ENCODE data around the gene TM2D1.
"Not testable (repeated sequence)": the region's sequence is repeated elsewhere in the genome, so short reads cannot be mapped to it uniquely, and the experiment has no call there.

Gene TM2D1

GRCh38 chr1:61676881-61677280, 48.1 kb downstream of the TM2D1 start:
- WGBS, 2 experiments (ENCODE audit: insufficient coverage in 2 of 2) = 92 to 100% methylated on average over 1 of the region's 2 CpGs
- H3K9me3 ChIP-seq (ENCODE audit: control insufficient read depth, low read length); H3K27ac ChIP-seq (ENCODE audit: low read depth, low read length, severe bottlenecking); H3K36me3 ChIP-seq (ENCODE audit: control insufficient read depth, insufficient read depth, low read length); H3K4me3 ChIP-seq (ENCODE audit: extremely low read depth, insufficient read depth, low read length, poor library complexity, severe bottlenecking); H3K4me1 ChIP-seq (ENCODE audit: control insufficient read depth, insufficient read depth, low read length, poor library complexity, severe bottlenecking): not testable (repeated sequence)

- no peaks in the 10 kb centered on the region for H3K9me3 ChIP-seq (ENCODE audit: control insufficient read depth, low read length)
- 82 to 86% methylated on average over 2 of the region's 3 CpGs for WGBS, 2 experiments (ENCODE audit: insufficient coverage in 2 of 2)
- H3K36me3 ChIP-seq (ENCODE audit: control insufficient read depth, insufficient read depth, low read length) = no peaks in the 10 kb centered on the region
- H3K4me1 ChIP-seq (ENCODE audit: control insufficient read depth, insufficient read depth, low read length, poor library complexity, severe bottlenecking) = no peaks in the 10 kb centered on the region
- H3K4me3 ChIP-seq (ENCODE audit: extremely low read depth, insufficient read depth, low read length, poor library complexity, severe bottlenecking) = no peak overlapping the region
- no peak overlapping the region for H3K27ac ChIP-seq (ENCODE audit: low read depth, low read length, severe bottlenecking)
These were observed 50.7 kb downstream of the TM2D1 start for GRCh38 chr1:61674221-61674620.

- H3K36me3 ChIP-seq (ENCODE audit: control insufficient read depth, insufficient read depth, low read length) = no peaks in the 10 kb centered on the region
- H3K27ac ChIP-seq (ENCODE audit: low read depth, low read length, severe bottlenecking) = no peak overlapping the region
- 100% methylated on average over 3 of the region's 4 CpGs; no CpG with 5 or more reads in 1 of the 2 experiments for WGBS, 2 experiments (ENCODE audit: insufficient coverage in 2 of 2)
- no peaks in the 10 kb centered on the region for H3K9me3 ChIP-seq (ENCODE audit: control insufficient read depth, low read length)
- H3K4me3 ChIP-seq (ENCODE audit: extremely low read depth, insufficient read depth, low read length, poor library complexity, severe bottlenecking) = no peak overlapping the region
- H3K4me1 ChIP-seq (ENCODE audit: control insufficient read depth, insufficient read depth, low read length, poor library complexity, severe bottlenecking) = no peaks in the 10 kb centered on the region
These were observed 52.6 kb downstream of the TM2D1 start for GRCh38 chr1:61672376-61672775.

GRCh38 chr1:61670445-61670844, 54.5 kb downstream of the TM2D1 start:
- 80 to 92% methylated on average over 1 to 2 of the region's 2 CpGs for WGBS, 2 experiments (ENCODE audit: insufficient coverage in 2 of 2)
- H3K4me1 ChIP-seq (ENCODE audit: control insufficient read depth, insufficient read depth, low read length, poor library complexity, severe bottlenecking) = no peaks in the 10 kb centered on the region
- no peaks in the 10 kb centered on the region for H3K36me3 ChIP-seq (ENCODE audit: control insufficient read depth, insufficient read depth, low read length)
- no peaks in the 10 kb centered on the region for H3K9me3 ChIP-seq (ENCODE audit: control insufficient read depth, low read length)
- no peak overlapping the region for H3K27ac ChIP-seq (ENCODE audit: low read depth, low read length, severe bottlenecking)
- no peak overlapping the region for H3K4me3 ChIP-seq (ENCODE audit: extremely low read depth, insufficient read depth, low read length, poor library complexity, severe bottlenecking)

DNA sequence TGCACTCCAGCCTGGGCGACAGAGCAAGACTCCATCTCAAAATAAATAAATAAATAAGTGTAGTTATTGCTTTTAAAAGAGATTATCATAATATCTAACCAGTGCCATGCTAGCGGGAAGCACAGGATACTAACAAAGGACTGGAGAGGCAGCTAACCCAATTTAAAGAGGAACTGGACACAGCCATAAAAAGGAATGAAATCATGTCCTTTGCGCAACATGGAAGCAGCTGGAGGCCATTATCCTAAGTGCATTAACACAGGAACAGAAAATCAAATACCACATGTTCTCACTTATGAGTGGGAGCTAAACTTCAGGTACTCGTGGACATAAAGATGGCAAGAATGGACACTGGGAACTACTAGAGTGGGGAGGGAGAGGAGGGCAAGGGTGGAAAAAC, 54.9 kb downstream of the TM2D1 start:
- Histone ChIP-seq H3K27ac (ENCODE audit: low read depth, low read length, severe bottlenecking) (no peak overlapping the region), H3K9me3 (ENCODE audit: control insufficient read depth, low read length) (no peaks in the 10 kb centered on the region), H3K4me3 (ENCODE audit: extremely low read depth, insufficient read depth, low read length, poor library complexity, severe bottlenecking) (no peak overlapping the region), H3K36me3 (ENCODE audit: control insufficient read depth, insufficient read depth, low read length) (no peaks in the 10 kb centered on the region), H3K4me1 (ENCODE audit: control insufficient read depth, insufficient read depth, low read length, poor library complexity, severe bottlenecking) (no peaks in the 10 kb centered on the region)
- WGBS, 2 experiments (ENCODE audit: insufficient coverage in 2 of 2) = 100% methylated on average over 1 of the region's 4 CpGs

DNA sequence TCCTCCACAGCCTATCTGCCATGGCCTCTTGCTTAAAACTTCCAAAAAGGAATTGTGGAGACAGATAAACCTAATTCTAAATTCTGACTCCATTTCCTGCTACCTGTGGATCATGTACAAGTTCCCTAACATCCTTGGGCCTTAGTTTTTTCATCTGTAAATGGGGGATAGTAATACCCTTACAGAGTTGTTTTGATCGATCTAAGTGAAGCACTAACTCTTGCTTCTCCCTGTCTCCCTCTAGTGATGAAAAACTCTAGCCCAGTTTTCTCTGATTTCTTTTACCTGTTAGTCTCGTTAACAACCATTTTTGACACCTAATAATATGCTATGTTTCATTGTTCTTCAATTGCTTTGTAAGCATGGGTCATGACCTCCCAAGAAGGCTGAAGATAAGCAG, 65.9 kb downstream of the TM2D1 start:
- no peaks in the 10 kb centered on the region for H3K4me1 ChIP-seq (ENCODE audit: control insufficient read depth, insufficient read depth, low read length, poor library complexity, severe bottlenecking)
- H3K27ac ChIP-seq (ENCODE audit: low read depth, low read length, severe bottlenecking) = no peak overlapping the region
- H3K4me3 ChIP-seq (ENCODE audit: extremely low read depth, insufficient read depth, low read length, poor library complexity, severe bottlenecking) = no peak overlapping the region
- 80% methylated on average over 1 of the region's 2 CpGs for WGBS, 2 experiments (ENCODE audit: insufficient coverage in 2 of 2)
- no peaks in the 10 kb centered on the region for H3K36me3 ChIP-seq (ENCODE audit: control insufficient read depth, insufficient read depth, low read length)
- no peaks in the 10 kb centered on the region for H3K9me3 ChIP-seq (ENCODE audit: control insufficient read depth, low read length)

GRCh38 chr1:61655453-61655852, 69.5 kb downstream of the TM2D1 start:
- no peaks in the 10 kb centered on the region for H3K9me3 ChIP-seq (ENCODE audit: control insufficient read depth, low read length)
- H3K4me1 ChIP-seq (ENCODE audit: control insufficient read depth, insufficient read depth, low read length, poor library complexity, severe bottlenecking) = no peaks in the 10 kb centered on the region
- H3K4me3 ChIP-seq (ENCODE audit: extremely low read depth, insufficient read depth, low read length, poor library complexity, severe bottlenecking) = no peak overlapping the region
- H3K27ac ChIP-seq (ENCODE audit: low read depth, low read length, severe bottlenecking) = no peak overlapping the region
- no peaks in the 10 kb centered on the region for H3K36me3 ChIP-seq (ENCODE audit: control insufficient read depth, insufficient read depth, low read length)
- no CpG with 5 or more reads among the region's 3 CpGs for WGBS, 2 experiments (ENCODE audit: insufficient coverage in 2 of 2)

GRCh38 chr1:61654067-61654466, 70.9 kb downstream of the TM2D1 start:
- Histone ChIP-seq H3K4me3 (ENCODE audit: extremely low read depth, insufficient read depth, low read length, poor library complexity, severe bottlenecking) (no peak overlapping the region), H3K27ac (ENCODE audit: low read depth, low read length, severe bottlenecking) (no peak overlapping the region)
- 92 to 95% methylated on average over 29 to 30 of the region's 30 CpGs for WGBS, 2 experiments (ENCODE audit: insufficient coverage in 2 of 2)

DNA sequence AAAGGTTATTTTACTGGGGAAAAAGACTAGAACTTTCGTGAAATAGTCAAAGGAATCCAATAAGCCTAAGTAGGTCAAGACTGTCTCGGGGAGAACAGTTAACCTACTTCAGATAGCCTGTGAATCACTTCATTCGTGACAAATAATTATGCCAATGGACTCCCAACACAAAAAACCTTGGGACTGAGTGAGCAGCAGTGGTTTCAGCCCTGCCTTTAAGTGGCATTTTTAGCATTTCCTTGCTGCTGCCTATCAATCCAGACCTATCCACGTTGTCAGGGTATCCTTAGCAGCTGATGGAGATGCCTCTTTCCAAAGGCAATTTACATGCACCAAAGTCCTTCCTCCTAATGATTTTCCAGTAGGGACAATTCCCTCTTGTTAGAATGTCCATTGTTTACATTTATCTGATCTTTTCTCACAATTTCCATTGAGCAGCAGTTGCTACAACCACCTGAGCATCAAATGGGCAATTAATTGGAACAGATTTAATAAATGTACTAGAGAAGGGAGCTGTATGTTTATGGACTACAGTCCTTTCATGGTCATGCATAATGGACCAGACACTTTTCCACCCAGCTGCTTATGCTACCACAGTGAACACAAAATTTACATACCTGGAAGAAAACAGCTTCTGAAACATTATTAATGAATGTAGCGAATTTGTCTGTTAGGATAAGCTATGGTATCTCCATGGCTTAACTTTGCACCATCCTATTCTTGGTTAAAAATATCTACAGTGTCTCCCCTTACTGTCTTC, 75.8 kb downstream of the TM2D1 start:
- no peak overlapping the region for H3K4me3 ChIP-seq (ENCODE audit: extremely low read depth, insufficient read depth, low read length, poor library complexity, severe bottlenecking)
- no peaks in the 10 kb centered on the region for H3K4me1 ChIP-seq (ENCODE audit: control insufficient read depth, insufficient read depth, low read length, poor library complexity, severe bottlenecking)
- H3K36me3 ChIP-seq (ENCODE audit: control insufficient read depth, insufficient read depth, low read length) = no peaks in the 10 kb centered on the region
- no peaks in the 10 kb centered on the region for H3K9me3 ChIP-seq (ENCODE audit: control insufficient read depth, low read length)
- H3K27ac ChIP-seq (ENCODE audit: low read depth, low read length, severe bottlenecking) = no peak overlapping the region
- 74 to 85% methylated on average over 2 to 4 of the region's 5 CpGs for WGBS, 2 experiments (ENCODE audit: insufficient coverage in 2 of 2)

More at GRCh38 chr1:61654067-61654466, 70.9 kb downstream of the TM2D1 start:
- Histone ChIP-seq H3K4me1 (ENCODE audit: control insufficient read depth, insufficient read depth, low read length, poor library complexity, severe bottlenecking) (no peaks in the 10 kb centered on the region), H3K9me3 (ENCODE audit: control insufficient read depth, low read length) (no peaks in the 10 kb centered on the region), H3K36me3 (ENCODE audit: control insufficient read depth, insufficient read depth, low read length) (no peaks in the 10 kb centered on the region)

DNA sequence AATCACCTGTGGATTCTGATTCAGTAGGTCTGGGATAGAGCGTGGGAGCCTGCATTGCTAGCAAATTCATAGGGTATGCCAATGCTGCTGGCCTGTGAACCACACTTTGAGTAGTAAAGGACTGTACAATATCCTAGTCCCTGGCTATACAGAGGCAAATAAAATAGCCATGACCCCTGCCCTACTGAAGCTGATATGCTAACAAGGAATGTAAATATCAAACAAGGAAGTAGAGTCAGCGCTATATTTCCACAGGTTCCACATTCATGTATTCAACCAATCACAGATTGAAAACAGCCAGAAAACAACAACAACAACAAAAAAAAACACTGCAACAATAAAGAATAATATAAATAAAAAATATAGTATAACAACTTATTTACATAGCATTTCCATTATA, 77.8 kb downstream of the TM2D1 start:
- no peaks in the 10 kb centered on the region for H3K36me3 ChIP-seq (ENCODE audit: control insufficient read depth, insufficient read depth, low read length)
- H3K4me1 ChIP-seq (ENCODE audit: control insufficient read depth, insufficient read depth, low read length, poor library complexity, severe bottlenecking) = no peaks in the 10 kb centered on the region
- H3K27ac ChIP-seq (ENCODE audit: low read depth, low read length, severe bottlenecking) = no peak overlapping the region
- no peak overlapping the region for H3K4me3 ChIP-seq (ENCODE audit: extremely low read depth, insufficient read depth, low read length, poor library complexity, severe bottlenecking)
- H3K9me3 ChIP-seq (ENCODE audit: control insufficient read depth, low read length) = no peaks in the 10 kb centered on the region
- WGBS, 2 experiments (ENCODE audit: insufficient coverage in 2 of 2) = 83 to 90% methylated on average over 1 to 2 of the region's 2 CpGs

DNA sequence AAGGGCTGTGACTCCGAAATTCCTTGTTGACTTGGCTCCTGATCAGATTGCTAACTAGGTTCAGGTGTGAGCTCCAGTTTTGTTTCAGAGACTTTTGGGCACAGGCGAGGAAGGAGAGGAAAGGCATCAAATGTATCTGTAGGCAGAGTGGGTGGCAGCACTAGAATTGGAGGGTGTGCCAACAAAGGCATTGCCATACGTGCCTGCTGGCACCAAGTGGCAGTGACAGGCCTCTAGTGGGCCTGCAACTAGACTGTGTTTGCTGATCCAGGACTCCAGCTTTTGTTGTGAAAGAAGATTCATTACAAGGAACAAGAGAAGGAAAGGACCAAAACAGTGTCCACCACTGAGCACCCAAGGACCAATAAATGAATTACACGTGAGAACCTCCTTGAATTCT, 79.5 kb downstream of the TM2D1 start:
- Histone ChIP-seq H3K4me3 (ENCODE audit: extremely low read depth, insufficient read depth, low read length, poor library complexity, severe bottlenecking) (no peak overlapping the region), H3K27ac (ENCODE audit: low read depth, low read length, severe bottlenecking) (no peak overlapping the region), H3K4me1 (ENCODE audit: control insufficient read depth, insufficient read depth, low read length, poor library complexity, severe bottlenecking) (no peaks in the 10 kb centered on the region), H3K9me3 (ENCODE audit: control insufficient read depth, low read length) (no peaks in the 10 kb centered on the region), H3K36me3 (ENCODE audit: control insufficient read depth, insufficient read depth, low read length) (no peaks in the 10 kb centered on the region)
- 87 to 93% methylated on average over 4 of the region's 4 CpGs for WGBS, 2 experiments (ENCODE audit: insufficient coverage in 2 of 2)
